DOHH2 (cell line): ENCODE measurements around the gene KAT6B.

Experiments used
- H3F3A ChIP-seq: fragments of 200-600 bp; sonication (generic), shearing (Covaris generic); 2 replicates; pipeline ENCODE4 v1.6.0; 2016; ENCODE audit warnings: antibody characterized with exemption, mild to moderate bottlenecking; ENCODE audit not compliant: control insufficient read depth, insufficient read depth
- H3K27ac ChIP-seq: fragments of 200-600 bp; sonication (generic); 2 replicates; pipeline ENCODE4 v1.5.1; 2014; ENCODE audit warnings: low read depth, mild to moderate bottlenecking, low read length, moderate library complexity
- H3K27me3 ChIP-seq: fragments of 200-600 bp; sonication (generic); 2 replicates; pipeline ENCODE4 v1.6.1; 2014; ENCODE audit warnings: mild to moderate bottlenecking, low read length, mixed read lengths; ENCODE audit not compliant: control insufficient read depth
- H3K36me3 ChIP-seq: fragments of 200-600 bp; sonication (generic); 2 replicates; pipeline ENCODE4 v1.6.1; 2014; ENCODE audit warnings: mild to moderate bottlenecking, low read length, moderate library complexity, mixed read lengths; ENCODE audit not compliant: control insufficient read depth
- H3K4me1 ChIP-seq: fragments of 200-600 bp; sonication (generic); 2 replicates; pipeline ENCODE4 v1.6.1; 2014; ENCODE audit warnings: mild to moderate bottlenecking, low read length, mixed read lengths; ENCODE audit not compliant: control insufficient read depth
- H3K4me2 ChIP-seq: fragments of 200-600 bp; sonication (generic); 2 replicates; pipeline ENCODE4 v1.6.0; 2014; ENCODE audit warnings: mild to moderate bottlenecking, low read length, moderate library complexity
- H3K4me3 ChIP-seq: fragments of 200-600 bp; sonication (generic); 2 replicates; pipeline ENCODE4 v1.5.1; 2014; ENCODE audit warnings: mild to moderate bottlenecking, low read length, mixed read lengths
- H3K79me2 ChIP-seq: fragments of 200-600 bp; sonication (generic); 2 replicates; pipeline ENCODE4 v1.6.1; 2014; ENCODE audit warnings: mild to moderate bottlenecking, low read length, mixed read lengths; ENCODE audit not compliant: control insufficient read depth
- H3K9me2 ChIP-seq: fragments of 200-600 bp; sonication (generic); replicated peaks from 2 replicates; pipeline ENCODE4 v1.6.1; 2014; ENCODE audit warnings: mild to moderate bottlenecking, low read length, mixed read lengths; ENCODE audit not compliant: control insufficient read depth
- H3K9me3 ChIP-seq: fragments of 200-600 bp; sonication (generic); 2 replicates; pipeline ENCODE4 v1.6.1; 2014; ENCODE audit warnings: antibody characterized with exemption, low read length, mixed read lengths; ENCODE audit not compliant: control insufficient read depth, insufficient read depth
- H4K20me1 ChIP-seq: fragments of 200-600 bp; sonication (generic); 2 replicates; pipeline ENCODE4 v1.6.0; 2014; ENCODE audit warnings: low read depth, mild to moderate bottlenecking, antibody characterized with exemption, low read length, moderate library complexity; ENCODE audit not compliant: control insufficient read depth, insufficient read depth
- CTCF ChIP-seq: fragments of 200-600 bp; sonication (generic); IDR thresholded peaks from one replicate; pipeline ENCODE4 v1.5.1; 2014; ENCODE audit warnings: antibody characterized with exemption, mild to moderate bottlenecking, low read depth, low read length; ENCODE audit not compliant: poor library complexity, severe bottlenecking
- EZH2phosphoT487 ChIP-seq: fragments of 200-600 bp; sonication (generic); IDR thresholded peaks from 2 replicates; pipeline ENCODE4 v1.6.1; 2017; ENCODE audit warnings: borderline replicate concordance, mild to moderate bottlenecking, antibody characterized with exemption, low read length, moderate library complexity, mixed read lengths

Gene KAT6B

GRCh38 chr10:75079436-75080083 lies 253.2 kb downstream of the KAT6B start:
- no peak overlapping the region for H3K4me3 ChIP-seq
- H3K9me3 ChIP-seq: no peaks in the 10 kb centered on the region
- H3K79me2 ChIP-seq: no peaks in the 10 kb centered on the region
- H3K4me1 ChIP-seq: no peaks in the 10 kb centered on the region
- H3K36me3 ChIP-seq: no peaks in the 10 kb centered on the region
- no peaks in the 10 kb centered on the region for H3K27me3 ChIP-seq
- H3K27ac ChIP-seq: no peak overlapping the region
- no peak overlapping the region for H3K4me2 ChIP-seq
- no peaks in the 10 kb centered on the region for H3F3A ChIP-seq
- no peaks in the 10 kb centered on the region for H4K20me1 ChIP-seq
- H3K9me2 ChIP-seq: no peaks in the 10 kb centered on the region
- TF ChIP-seq EZH2phosphoT487 (no peak), CTCF (no peak)

- H3K9me2 ChIP-seq: no peaks in the 10 kb centered on the region
- TF ChIP-seq EZH2phosphoT487 (no peak), CTCF (no peak)
- no peaks in the 10 kb centered on the region for H3K79me2 ChIP-seq
- no peaks in the 10 kb centered on the region for H3K27me3 ChIP-seq
- H3K36me3 ChIP-seq: no peaks in the 10 kb centered on the region
- no peaks in the 10 kb centered on the region for H4K20me1 ChIP-seq
- H3K4me1 ChIP-seq: no peaks in the 10 kb centered on the region
- no peak overlapping the region for H3K27ac ChIP-seq
- no peaks in the 10 kb centered on the region for H3K9me3 ChIP-seq
- no peaks in the 10 kb centered on the region for H3F3A ChIP-seq
- H3K4me3 ChIP-seq: no peak overlapping the region
- H3K4me2 ChIP-seq: no peak overlapping the region
Observed at GRCh38 chr10:75080554-75080953, 254.2 kb downstream of the KAT6B start.

- no peaks in the 10 kb centered on the region for H3K4me1 ChIP-seq
- no peaks in the 10 kb centered on the region for H3K27me3 ChIP-seq
- no peaks in the 10 kb centered on the region for H4K20me1 ChIP-seq
- no peak overlapping the region for H3K4me2 ChIP-seq
- no peaks in the 10 kb centered on the region for H3K79me2 ChIP-seq
- no peaks in the 10 kb centered on the region for H3K9me3 ChIP-seq
- no peak overlapping the region for H3K4me3 ChIP-seq
- no peaks in the 10 kb centered on the region for H3K36me3 ChIP-seq
- H3F3A ChIP-seq: no peaks in the 10 kb centered on the region
- no peak for TF ChIP-seq CTCF
- no peak for TF ChIP-seq EZH2phosphoT487
- no peaks in the 10 kb centered on the region for H3K9me2 ChIP-seq
- no peak overlapping the region for H3K27ac ChIP-seq
Observed at GRCh38 chr10:75081379-75081778, 255.0 kb downstream of the KAT6B start.
